MM.1S (cell line): Measurements from ENCODE around the gene EFCAB6.

Source experiments
- CTCF ChIP-seq: fragments of 300-600 bp; sonication (generic); IDR thresholded peaks from 2 replicates; pipeline ENCODE4 v1.5.1; 2016; ENCODE audit warnings: antibody characterized with exemption, low read length, mixed read lengths
- EZH2 ChIP-seq: fragments of 300-600 bp; sonication (generic); optimal IDR thresholded peaks from 2 replicates; pipeline ENCODE3; 2017; ENCODE audit warnings: low read depth, mild to moderate bottlenecking, antibody characterized with exemption, low read length, mixed read lengths
- EZH2phosphoT487 ChIP-seq: fragments of 300-600 bp; sonication (generic); IDR thresholded peaks from 2 replicates; pipeline ENCODE4 v1.6.1; 2018; ENCODE audit warnings: antibody characterized with exemption, low read length

GRCh38 chr22:43850529-43850928, 38.4 kb upstream of the EFCAB6 start:
- TF ChIP-seq CTCF (no peak), EZH2 (no peak), EZH2phosphoT487 (no peak)
